IPS-15b (cell line): ENCODE results near the gene SOCS1.

Experiments used
- H3K27me3 ChIP-seq: one replicate; pipeline ENCODE4 v1.6.1; 2013; ENCODE audit warnings: low read length; ENCODE audit not compliant: control insufficient read depth, insufficient read depth
- H3K36me3 ChIP-seq: one replicate; pipeline ENCODE4 v1.6.1; 2013; ENCODE audit warnings: low read length; ENCODE audit not compliant: control insufficient read depth, insufficient read depth
- H3K4me1 ChIP-seq: one replicate; pipeline ENCODE4 v1.6.1; 2013; ENCODE audit warnings: mild to moderate bottlenecking, low read length; ENCODE audit not compliant: control insufficient read depth, insufficient read depth
- H3K4me3 ChIP-seq: one replicate; pipeline ENCODE4 v1.5.1; 2013; ENCODE audit warnings: low read depth, low read length
- H3K9ac ChIP-seq: one replicate; pipeline ENCODE4 v1.6.1; 2013; ENCODE audit warnings: low read depth, mild to moderate bottlenecking, low read length
- H3K9me3 ChIP-seq: one replicate; pipeline ENCODE4 v1.6.1; 2013; ENCODE audit warnings: mild to moderate bottlenecking, low read length; ENCODE audit not compliant: control insufficient read depth, insufficient read depth

SOCS1 gene

GRCh38 chr16:11254913-11255736 is 879 bp downstream of the SOCS1 start:
- Histone ChIP-seq H3K27me3 (peaks cover 2% of the 10 kb centered on the region), H3K36me3 (peaks cover 16% of the 10 kb centered on the region), H3K9me3 (no peaks in the 10 kb centered on the region), H3K9ac (peak overlapping the region; percentile 81), H3K4me1 (peaks cover 8% of the 10 kb centered on the region), H3K4me3 (peak overlapping the region; percentile 75)

DNA sequence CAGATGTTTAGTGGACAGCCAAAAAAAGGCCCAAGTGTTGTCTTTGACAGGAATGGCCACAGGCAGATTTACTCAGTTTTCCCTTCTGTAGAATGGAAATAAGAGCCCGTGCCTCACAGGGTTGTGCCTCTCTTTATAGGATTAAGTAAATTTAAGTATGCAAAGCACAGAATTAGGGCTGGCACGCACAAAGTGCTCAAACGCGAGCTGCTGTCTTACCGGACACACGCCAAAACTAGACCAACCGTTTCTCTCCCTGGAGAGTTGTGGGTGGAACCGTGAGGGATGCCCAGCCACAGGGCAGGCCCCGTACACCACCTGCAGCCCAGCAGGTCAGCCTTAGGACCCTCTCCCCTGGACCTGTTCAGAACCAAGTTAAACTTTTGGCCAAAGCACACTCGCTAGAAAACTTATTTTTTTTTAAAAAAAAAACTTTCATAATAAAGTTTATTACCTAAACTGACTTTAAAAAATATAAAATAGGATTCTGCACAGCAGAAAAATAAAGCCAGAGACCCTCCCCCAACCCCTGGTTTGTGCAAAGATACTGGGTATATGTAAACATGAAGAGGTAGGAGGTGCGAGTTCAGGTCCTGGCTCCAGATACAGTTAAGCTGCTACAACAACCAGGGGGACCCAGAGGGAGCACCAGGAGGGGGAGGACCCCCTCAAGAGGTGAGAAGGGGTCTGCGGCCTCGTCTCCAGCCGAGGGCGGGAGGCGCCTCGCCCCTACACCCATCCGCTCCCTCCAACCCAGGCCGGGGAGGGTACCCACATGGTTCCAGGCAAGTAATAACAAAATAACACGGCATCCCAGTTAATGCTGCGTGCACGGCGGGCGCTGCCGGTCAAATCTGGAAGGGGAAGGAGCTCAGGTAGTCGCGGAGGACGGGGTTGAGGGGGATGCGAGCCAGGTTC is 1.8 kb downstream of the SOCS1 start:
- Histone ChIP-seq H3K27me3 (peaks cover 2% of the 10 kb centered on the region), H3K9me3 (no peaks in the 10 kb centered on the region), H3K4me3 (peak overlapping the region; percentile 75), H3K36me3 (peaks cover 16% of the 10 kb centered on the region), H3K9ac (peak overlapping the region; percentile 81), H3K4me1 (peaks cover 8% of the 10 kb centered on the region)

GRCh38 chr16:11253009-11253994 is 2.7 kb downstream of the SOCS1 start:
- Histone ChIP-seq H3K27me3 (peaks cover 2% of the 10 kb centered on the region), H3K9ac (no peak overlapping the region), H3K4me3 (peak overlapping the region; percentile 75), H3K36me3 (peaks cover 16% of the 10 kb centered on the region), H3K4me1 (peaks cover 8% of the 10 kb centered on the region), H3K9me3 (no peaks in the 10 kb centered on the region)

DNA sequence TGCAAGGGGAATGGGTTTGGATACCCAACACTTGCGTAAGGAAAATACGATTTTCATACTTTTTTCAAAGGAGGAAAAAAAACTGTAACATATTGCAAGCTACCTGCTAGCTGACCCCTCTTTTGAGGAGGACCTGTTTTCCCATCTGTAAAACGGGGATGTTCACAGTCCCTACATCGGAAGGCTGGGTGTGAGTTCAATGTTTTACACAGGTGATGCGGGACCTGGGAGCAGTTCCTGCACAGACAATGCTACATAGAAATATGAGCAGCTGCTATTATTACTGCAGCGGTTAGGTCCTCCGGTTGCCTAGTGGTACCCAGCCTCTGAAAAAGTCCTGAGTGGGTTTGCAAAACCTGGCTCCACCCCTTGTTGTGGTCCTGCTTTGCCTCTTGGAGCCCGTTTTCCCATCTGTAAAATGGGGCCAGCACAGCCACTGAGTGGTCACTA is 3.5 kb downstream of the SOCS1 start:
- H3K27me3 ChIP-seq, result no peaks in the 10 kb centered on the region
- H3K4me1 ChIP-seq, result peaks cover 6% of the 10 kb centered on the region
- H3K36me3 ChIP-seq, result peaks cover 16% of the 10 kb centered on the region
- H3K4me3 ChIP-seq, result no peak overlapping the region
- no peak overlapping the region for H3K9ac ChIP-seq
- no peaks in the 10 kb centered on the region for H3K9me3 ChIP-seq

GRCh38 chr16:11251525-11252481 is 4.2 kb downstream of the SOCS1 start:
- Histone ChIP-seq H3K4me1 (peaks cover 4% of the 10 kb centered on the region), H3K9me3 (no peaks in the 10 kb centered on the region), H3K9ac (no peak overlapping the region), H3K4me3 (no peak overlapping the region), H3K27me3 (no peaks in the 10 kb centered on the region), H3K36me3 (peaks cover 16% of the 10 kb centered on the region)

DNA sequence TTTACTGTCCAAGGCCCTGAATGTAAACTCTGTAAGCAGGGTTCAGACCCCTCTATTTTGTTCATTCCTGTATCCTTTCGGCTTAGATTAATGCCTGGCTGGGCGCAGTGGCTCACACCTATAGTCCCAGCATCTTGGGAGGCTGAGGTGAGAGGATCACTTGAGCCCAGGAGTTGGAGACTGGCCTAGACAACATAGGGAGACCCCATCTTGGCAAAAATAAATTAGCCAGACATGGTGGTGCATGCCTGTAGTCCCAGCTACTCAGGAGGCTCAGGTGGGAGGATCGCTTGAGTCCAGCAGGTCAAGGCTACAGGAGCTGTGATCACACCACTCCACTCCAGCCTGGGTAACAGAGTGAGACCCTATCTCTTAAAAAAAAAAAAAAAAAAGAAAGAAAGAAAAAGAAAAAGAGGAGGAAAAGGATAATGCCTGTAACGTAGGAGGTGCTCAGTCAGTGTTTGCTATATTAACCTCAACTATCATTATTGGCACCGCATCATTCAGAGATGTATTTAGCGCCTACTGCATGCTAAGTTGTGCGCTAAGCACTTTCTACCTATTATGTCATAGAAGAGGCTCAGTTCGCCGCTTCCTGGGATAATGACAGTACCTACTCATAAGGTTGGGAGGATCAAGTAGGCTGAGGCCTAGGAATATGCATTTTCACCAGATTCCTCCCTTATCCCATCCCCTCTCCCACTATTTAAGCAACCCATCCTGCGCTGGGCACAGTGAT is 5.0 kb downstream of the SOCS1 start:
- Histone ChIP-seq H3K4me1 (peaks cover 4% of the 10 kb centered on the region), H3K4me3 (no peak overlapping the region), H3K9me3 (no peaks in the 10 kb centered on the region), H3K9ac (no peak overlapping the region), H3K27me3 (no peaks in the 10 kb centered on the region), H3K36me3 (peaks cover 16% of the 10 kb centered on the region)

GRCh38 chr16:11250091-11250785 is 5.8 kb downstream of the SOCS1 start:
- Histone ChIP-seq H3K9me3 (no peaks in the 10 kb centered on the region), H3K36me3 (peaks cover 16% of the 10 kb centered on the region), H3K4me1 (peaks cover 4% of the 10 kb centered on the region), H3K4me3 (no peak overlapping the region), H3K27me3 (no peaks in the 10 kb centered on the region), H3K9ac (no peak overlapping the region)

DNA sequence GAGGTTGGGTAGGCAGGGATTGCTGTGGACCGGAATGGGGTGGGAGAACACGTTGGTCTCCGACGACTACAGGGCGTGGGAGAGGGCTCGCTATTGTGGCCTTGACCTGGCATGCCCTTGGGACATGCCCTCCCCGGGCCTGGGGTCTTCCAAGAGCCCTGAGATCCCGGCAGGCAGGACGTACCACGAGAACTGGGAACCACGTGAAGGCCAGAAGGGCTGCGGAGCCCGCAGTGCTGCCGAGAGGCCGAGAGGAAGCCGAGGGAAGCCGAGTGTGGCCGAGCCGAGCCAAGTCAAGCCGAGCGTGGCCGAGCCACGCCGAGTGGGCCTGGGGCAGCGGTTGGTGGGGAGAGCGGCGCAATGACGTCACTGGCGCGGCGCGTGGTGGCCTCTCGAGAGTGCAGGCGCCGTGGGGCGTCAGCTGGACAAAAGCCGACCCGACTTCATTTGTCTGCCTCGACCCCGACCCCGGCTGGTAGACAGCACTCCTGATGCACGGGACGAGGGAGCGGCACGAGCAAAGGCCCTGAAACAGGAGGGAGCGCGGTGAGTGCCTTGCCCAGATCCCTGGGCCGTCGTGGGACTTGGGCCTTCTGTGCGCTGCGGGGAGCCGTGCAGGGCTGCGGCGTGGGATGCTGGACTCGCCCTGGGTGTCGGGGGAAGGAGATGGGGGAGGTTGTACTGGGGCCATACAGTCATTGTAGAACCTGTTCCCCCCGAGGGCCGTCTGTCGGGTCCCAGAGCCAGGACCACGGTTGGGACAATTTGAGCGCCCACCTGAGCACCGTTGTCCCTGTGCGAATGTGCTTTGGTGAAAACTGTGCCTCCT is 6.6 kb downstream of the SOCS1 start:
- H3K4me3 ChIP-seq, result no peak overlapping the region
- H3K36me3 ChIP-seq, result peaks cover 10% of the 10 kb centered on the region
- H3K4me1 ChIP-seq, result peaks cover 4% of the 10 kb centered on the region
- no peaks in the 10 kb centered on the region for H3K9me3 ChIP-seq
- no peak overlapping the region for H3K9ac ChIP-seq
- no peaks in the 10 kb centered on the region for H3K27me3 ChIP-seq

DNA sequence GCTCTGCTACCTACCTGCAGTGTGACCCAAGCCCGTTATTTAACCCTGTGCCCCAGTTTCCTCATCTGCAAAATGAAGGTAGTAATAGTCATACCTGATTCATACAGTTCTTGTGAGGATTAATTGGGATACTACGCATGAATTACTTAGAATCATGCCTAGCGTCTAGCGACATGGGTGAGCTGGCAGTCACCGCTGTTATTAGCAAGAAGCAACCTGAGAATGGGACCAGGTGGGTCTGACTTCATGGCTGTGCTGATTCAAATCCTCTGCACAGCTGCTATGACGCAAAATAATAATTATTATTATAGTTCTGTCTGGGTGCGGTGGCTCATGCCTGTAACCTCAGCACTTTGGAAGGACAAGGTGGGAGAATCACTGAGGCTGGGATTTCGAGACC is 7.9 kb downstream of the SOCS1 start:
- no peak overlapping the region for H3K4me3 ChIP-seq
- peaks cover 3% of the 10 kb centered on the region for H3K36me3 ChIP-seq
- H3K4me1 ChIP-seq, result no peaks in the 10 kb centered on the region
- H3K9ac ChIP-seq, result no peak overlapping the region
- H3K9me3 ChIP-seq, result no peaks in the 10 kb centered on the region
- no peaks in the 10 kb centered on the region for H3K27me3 ChIP-seq
